Measurements from ENCODE around the gene FUBP3.

The FUBP3 gene

DNA sequence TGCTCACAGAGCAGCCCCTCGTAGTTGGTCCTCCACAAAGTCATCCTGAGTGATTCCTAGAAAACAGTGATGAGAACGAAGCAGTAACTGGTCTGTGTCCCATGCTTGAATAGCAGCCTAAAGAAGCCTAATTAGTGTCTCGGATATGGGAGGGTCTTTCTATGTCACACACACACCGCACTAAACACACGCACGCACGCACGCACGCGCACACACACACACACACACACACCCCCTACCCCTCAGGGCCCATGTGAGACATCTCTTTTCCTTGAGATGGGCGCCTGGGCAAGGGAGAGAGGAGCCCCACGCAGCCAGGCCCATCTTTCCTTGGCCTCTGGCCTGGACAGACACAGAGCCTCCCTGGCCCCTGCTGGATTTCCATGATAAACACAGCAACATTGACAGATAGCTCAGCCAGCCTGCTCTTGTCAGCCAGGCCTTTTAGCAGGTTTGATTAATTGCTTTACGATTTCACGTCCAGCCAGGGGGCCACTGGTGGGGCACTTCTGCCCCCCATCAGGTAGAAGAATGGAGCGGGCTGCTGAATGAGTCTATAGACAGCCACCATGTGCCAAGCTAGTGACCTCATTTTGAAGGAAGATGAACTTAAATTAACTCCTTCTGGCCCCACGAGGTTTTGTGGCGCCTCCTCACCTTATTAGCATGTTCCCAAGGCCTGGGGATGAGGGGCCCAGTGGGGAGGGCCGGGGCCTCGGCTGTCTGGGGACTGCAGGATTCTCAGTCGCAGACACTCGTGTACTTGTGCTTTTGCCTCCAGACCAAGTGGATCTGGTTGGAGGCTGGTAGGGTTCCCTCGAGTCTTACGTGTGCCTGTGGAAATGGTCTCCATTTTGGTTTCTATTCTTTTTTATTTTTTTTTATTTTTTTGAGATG, 48.8 kb downstream of the FUBP3 start:
- Histone ChIP-seq H3K4me1 (ENCODE audit: low read length) (no peaks in the 10 kb centered on the region), H3K4me3 (ENCODE audit: low read length) (no peak overlapping the region), H3K79me2 (ENCODE audit: low read length) (no peaks in the 10 kb centered on the region), H3F3A (ENCODE audit: insufficient read depth, low read length) (no peaks in the 10 kb centered on the region), H3K27me3 (replicated peaks; ENCODE audit: insufficient read depth, low read length) (no peaks in the 10 kb centered on the region), H3K9me2 (replicated peaks; ENCODE audit: insufficient read depth, low read length) (no peaks in the 10 kb centered on the region), H4K20me1 (ENCODE audit: insufficient read depth, low read length) (no peaks in the 10 kb centered on the region), H3K27ac (ENCODE audit: low read length) (no peak overlapping the region), H3K36me3 (replicated peaks; ENCODE audit: insufficient read depth, low read length) (no peaks in the 10 kb centered on the region), H2AFZ (ENCODE audit: low read length) (no peak overlapping the region), H3K4me2 (ENCODE audit: low read depth, low read length) (no peak overlapping the region), H3K9ac (ENCODE audit: low read length) (no peak overlapping the region), H3K9me3 (replicated peaks; ENCODE audit: insufficient read depth, low read length) (no peaks in the 10 kb centered on the region)
- TF ChIP-seq, protein P1, sequence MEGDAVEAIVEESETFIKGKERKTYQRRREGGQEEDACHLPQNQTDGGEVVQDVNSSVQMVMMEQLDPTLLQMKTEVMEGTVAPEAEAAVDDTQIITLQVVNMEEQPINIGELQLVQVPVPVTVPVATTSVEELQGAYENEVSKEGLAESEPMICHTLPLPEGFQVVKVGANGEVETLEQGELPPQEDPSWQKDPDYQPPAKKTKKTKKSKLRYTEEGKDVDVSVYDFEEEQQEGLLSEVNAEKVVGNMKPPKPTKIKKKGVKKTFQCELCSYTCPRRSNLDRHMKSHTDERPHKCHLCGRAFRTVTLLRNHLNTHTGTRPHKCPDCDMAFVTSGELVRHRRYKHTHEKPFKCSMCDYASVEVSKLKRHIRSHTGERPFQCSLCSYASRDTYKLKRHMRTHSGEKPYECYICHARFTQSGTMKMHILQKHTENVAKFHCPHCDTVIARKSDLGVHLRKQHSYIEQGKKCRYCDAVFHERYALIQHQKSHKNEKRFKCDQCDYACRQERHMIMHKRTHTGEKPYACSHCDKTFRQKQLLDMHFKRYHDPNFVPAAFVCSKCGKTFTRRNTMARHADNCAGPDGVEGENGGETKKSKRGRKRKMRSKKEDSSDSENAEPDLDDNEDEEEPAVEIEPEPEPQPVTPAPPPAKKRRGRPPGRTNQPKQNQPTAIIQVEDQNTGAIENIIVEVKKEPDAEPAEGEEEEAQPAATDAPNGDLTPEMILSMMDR (IDR thresholded peaks at IDR 0.05; ENCODE audit: low read length) = no peak
- TF ChIP-seq EZH2phosphoT487 (IDR thresholded peaks at IDR 0.05; ENCODE audit: low read length) = no peak
- TF ChIP-seq EZH2 (optimal IDR thresholded peaks at IDR 0.05; ENCODE audit: low read depth, low read length) = no peak
- no peak for DNase-seq

DNA sequence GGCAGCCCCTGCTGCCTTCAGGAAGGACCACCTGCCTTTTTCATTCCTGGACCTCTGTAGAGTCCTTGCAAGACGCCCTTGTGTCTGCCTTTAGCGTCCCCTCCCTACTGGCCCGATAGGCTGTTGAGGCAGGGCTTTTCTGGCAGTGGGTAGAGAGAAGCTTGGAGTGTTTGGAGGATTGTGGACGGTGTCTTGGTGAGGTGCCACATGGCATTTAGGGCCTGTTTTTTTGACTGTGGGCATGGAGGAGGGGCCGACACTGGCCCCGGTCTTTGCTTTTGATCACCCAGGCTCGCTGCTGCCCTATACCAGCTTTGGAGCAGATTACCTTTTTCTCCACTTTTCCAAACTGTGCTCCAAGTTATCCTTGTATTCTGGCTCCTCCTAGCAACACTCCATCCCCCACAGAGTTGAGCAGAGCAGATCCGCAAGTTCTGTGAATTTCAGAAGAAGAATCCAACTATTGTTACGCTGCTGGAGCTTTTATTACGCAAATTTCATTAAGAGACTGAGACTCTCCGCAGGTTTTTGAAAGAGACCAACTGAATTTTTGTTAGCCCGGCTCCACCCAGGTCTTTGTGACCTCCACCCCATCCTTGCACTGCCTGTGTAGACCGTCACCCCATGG, 50.2 kb downstream of the FUBP3 start:
- H3K27me3 ChIP-seq (replicated peaks; ENCODE audit: insufficient read depth, low read length) = no peaks in the 10 kb centered on the region
- H2AFZ ChIP-seq (ENCODE audit: low read length) = no peak overlapping the region

DNA sequence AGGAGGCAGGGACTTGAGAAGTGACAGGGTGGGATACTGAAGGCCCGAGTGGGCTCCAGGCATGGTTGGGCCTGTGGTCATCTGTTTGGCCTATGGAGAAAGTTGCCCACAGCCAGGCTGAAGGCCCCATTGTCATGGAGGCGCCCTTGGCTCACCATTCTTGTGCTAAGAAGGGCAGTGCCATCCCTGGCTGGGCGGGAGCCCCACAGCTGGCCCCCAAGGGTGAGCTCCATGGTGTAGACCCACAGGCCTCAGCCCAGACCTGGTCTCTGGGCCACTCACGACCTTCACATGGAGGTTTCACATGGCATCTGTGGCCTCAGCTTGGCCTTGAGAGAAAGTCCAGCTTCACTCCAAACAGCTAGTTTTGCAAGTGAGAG, 50.7 kb downstream of the FUBP3 start:
- H3K27ac ChIP-seq (ENCODE audit: low read length) = no peak overlapping the region
- H3K9ac ChIP-seq (ENCODE audit: low read length) = no peak overlapping the region
- H3K9me2 ChIP-seq (replicated peaks; ENCODE audit: insufficient read depth, low read length) = no peaks in the 10 kb centered on the region
- no peaks in the 10 kb centered on the region for H3K79me2 ChIP-seq (ENCODE audit: low read length)
- H2AFZ ChIP-seq (ENCODE audit: low read length) = no peak overlapping the region
- no peak for DNase-seq
- no peak overlapping the region for H3K4me3 ChIP-seq (ENCODE audit: low read length)
- H3F3A ChIP-seq (ENCODE audit: insufficient read depth, low read length) = no peaks in the 10 kb centered on the region
- no peaks in the 10 kb centered on the region for H3K4me1 ChIP-seq (ENCODE audit: low read length)
- H3K27me3 ChIP-seq (replicated peaks; ENCODE audit: insufficient read depth, low read length) = no peaks in the 10 kb centered on the region
- no peaks in the 10 kb centered on the region for H3K36me3 ChIP-seq (replicated peaks; ENCODE audit: insufficient read depth, low read length)
- H3K9me3 ChIP-seq (replicated peaks; ENCODE audit: insufficient read depth, low read length) = no peaks in the 10 kb centered on the region
- no peak overlapping the region for H3K4me2 ChIP-seq (ENCODE audit: low read depth, low read length)
- TF ChIP-seq EZH2phosphoT487 (IDR thresholded peaks at IDR 0.05; ENCODE audit: low read length) (no peak), EZH2 (optimal IDR thresholded peaks at IDR 0.05; ENCODE audit: low read depth, low read length) (no peak)
- TF ChIP-seq, protein P1 (IDR thresholded peaks at IDR 0.05; ENCODE audit: low read length) = no peak
- H4K20me1 ChIP-seq (ENCODE audit: insufficient read depth, low read length) = no peaks in the 10 kb centered on the region

More for the DNA sequence above, 50.2 kb downstream of the FUBP3 start:
- DNase-seq = no peak
- Histone ChIP-seq H3K36me3 (replicated peaks; ENCODE audit: insufficient read depth, low read length) (no peaks in the 10 kb centered on the region), H3K4me1 (ENCODE audit: low read length) (no peaks in the 10 kb centered on the region), H4K20me1 (ENCODE audit: insufficient read depth, low read length) (no peaks in the 10 kb centered on the region), H3K4me3 (ENCODE audit: low read length) (no peak overlapping the region), H3K79me2 (ENCODE audit: low read length) (no peaks in the 10 kb centered on the region), H3K9me3 (replicated peaks; ENCODE audit: insufficient read depth, low read length) (no peaks in the 10 kb centered on the region), H3K27ac (ENCODE audit: low read length) (no peak overlapping the region), H3K4me2 (ENCODE audit: low read depth, low read length) (no peak overlapping the region), H3F3A (ENCODE audit: insufficient read depth, low read length) (no peaks in the 10 kb centered on the region), H3K9me2 (replicated peaks; ENCODE audit: insufficient read depth, low read length) (no peaks in the 10 kb centered on the region), H3K9ac (ENCODE audit: low read length) (no peak overlapping the region)
- TF ChIP-seq, protein P1 (IDR thresholded peaks at IDR 0.05; ENCODE audit: low read length) = no peak
- TF ChIP-seq EZH2phosphoT487 (IDR thresholded peaks at IDR 0.05; ENCODE audit: low read length) (no peak), EZH2 (optimal IDR thresholded peaks at IDR 0.05; ENCODE audit: low read depth, low read length) (no peak)

Data from MM.1S (cell line).